KOPT-K1 (cell line): Measurements from ENCODE around the gene CASZ1.

Source experiments
- H3K27ac ChIP-seq: fragments of 200-600 bp; sonication (generic); 2 replicates; pipeline ENCODE4 v1.5.1; 2016; ENCODE audit warnings: antibody characterized with exemption, mild to moderate bottlenecking, low read depth, low read length; ENCODE audit not compliant: poor library complexity, severe bottlenecking
- H3K36me3 ChIP-seq: fragments of 200-600 bp; sonication (generic); 2 replicates; pipeline ENCODE4 v1.5.1; 2017; ENCODE audit warnings: antibody characterized with exemption, mild to moderate bottlenecking, low read length, moderate library complexity; ENCODE audit not compliant: insufficient read depth
- H3K9me3 ChIP-seq: fragments of 200-600 bp; sonication (generic); 2 replicates; pipeline ENCODE4 v1.5.1; 2017; ENCODE audit warnings: antibody characterized with exemption, low read length, mild to moderate bottlenecking; ENCODE audit not compliant: insufficient read depth, poor library complexity, severe bottlenecking

Gene CASZ1

GRCh38 chr1:10674222-10674621 lies 122.2 kb downstream of the CASZ1 start:
- Histone ChIP-seq H3K9me3 (no peaks in the 10 kb centered on the region), H3K27ac (no peak overlapping the region), H3K36me3 (no peaks in the 10 kb centered on the region)

- H3K9me3 ChIP-seq = no peaks in the 10 kb centered on the region
- no peaks in the 10 kb centered on the region for H3K36me3 ChIP-seq
- H3K27ac ChIP-seq = no peak overlapping the region
These were observed 123.2 kb downstream of the CASZ1 start for GRCh38 chr1:10673109-10673711.

DNA sequence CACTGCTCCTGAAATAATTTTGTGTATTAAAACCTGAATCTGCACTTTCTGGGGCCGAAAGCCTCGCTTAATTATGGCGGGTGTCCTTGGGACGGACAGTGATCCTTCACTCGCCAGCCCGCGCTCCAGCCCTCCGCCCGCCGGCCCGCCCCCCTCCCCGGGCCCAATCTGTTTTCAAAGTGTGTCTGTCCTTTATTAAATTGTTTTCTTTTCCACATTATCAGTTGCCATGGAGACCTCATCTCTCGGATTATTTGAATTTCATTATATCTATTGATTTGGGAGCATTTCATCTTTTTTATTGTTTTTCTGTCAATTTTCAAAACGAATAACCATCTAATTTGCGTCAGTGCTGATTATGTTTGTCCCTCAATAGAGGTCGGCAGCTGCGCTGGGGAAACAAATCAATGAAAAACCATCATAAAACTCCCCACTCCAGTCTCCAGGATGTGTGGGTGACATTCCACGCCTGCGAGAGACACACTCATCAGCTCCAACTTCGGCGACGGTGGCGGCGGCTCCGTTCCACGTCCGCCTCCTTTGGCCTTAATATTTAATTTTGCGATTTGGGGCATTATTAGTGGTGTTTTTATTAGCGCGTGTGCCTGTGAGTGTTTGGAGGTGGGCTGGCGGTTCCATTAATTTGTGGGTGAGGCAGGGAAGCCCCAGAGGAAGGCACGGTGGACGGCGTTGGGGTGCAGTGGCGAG lies 123.9 kb downstream of the CASZ1 start:
- H3K9me3 ChIP-seq = no peaks in the 10 kb centered on the region

GRCh38 chr1:10671622-10672342 lies 124.7 kb downstream of the CASZ1 start:
- Histone ChIP-seq H3K27ac (no peak overlapping the region), H3K36me3 (no peaks in the 10 kb centered on the region), H3K9me3 (no peaks in the 10 kb centered on the region)

More for the DNA sequence above, 123.9 kb downstream of the CASZ1 start:
- Histone ChIP-seq H3K36me3 (no peaks in the 10 kb centered on the region), H3K27ac (no peak overlapping the region)

DNA sequence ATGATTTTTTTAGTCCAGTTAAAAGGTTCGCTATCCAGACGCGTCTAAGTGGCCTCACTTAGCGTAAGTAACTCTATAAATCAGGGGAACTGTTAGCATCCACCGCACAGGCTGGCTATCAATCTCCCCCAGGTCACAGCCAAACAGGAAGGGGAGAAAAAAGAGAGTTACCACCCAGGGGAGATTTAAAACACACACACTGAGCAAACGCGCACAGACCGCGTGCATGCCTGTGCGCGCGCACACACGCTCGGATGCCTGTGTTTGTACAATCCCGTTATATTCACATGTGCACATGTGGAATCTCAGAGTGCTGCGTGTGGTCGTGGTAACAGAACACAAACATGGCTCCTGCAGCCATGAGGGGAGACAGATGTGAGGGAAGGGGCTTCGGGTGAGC lies 125.4 kb downstream of the CASZ1 start:
- Histone ChIP-seq H3K27ac (no peak overlapping the region), H3K9me3 (no peaks in the 10 kb centered on the region), H3K36me3 (no peaks in the 10 kb centered on the region)

DNA sequence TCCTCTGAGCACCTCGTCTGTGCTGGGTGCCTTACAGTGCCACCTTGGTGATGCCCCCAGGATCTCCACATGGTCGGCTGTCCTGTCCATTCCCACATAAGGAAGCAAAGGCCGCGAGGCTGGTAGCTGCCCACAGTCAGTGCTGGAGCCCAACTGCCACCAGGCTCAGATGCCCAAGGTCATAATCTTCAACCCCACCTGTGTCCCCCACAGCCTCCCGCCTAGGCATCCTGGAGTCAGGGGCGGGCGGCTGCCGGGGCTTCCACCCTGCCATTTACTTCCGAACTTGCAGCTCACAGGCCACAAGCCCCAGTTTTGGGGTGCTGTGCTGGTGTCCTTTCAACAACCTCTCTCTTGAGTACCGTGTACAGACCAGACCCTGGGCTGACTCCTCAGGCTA lies 126.3 kb downstream of the CASZ1 start:
- Histone ChIP-seq H3K27ac (no peak overlapping the region), H3K9me3 (no peaks in the 10 kb centered on the region), H3K36me3 (no peaks in the 10 kb centered on the region)

DNA sequence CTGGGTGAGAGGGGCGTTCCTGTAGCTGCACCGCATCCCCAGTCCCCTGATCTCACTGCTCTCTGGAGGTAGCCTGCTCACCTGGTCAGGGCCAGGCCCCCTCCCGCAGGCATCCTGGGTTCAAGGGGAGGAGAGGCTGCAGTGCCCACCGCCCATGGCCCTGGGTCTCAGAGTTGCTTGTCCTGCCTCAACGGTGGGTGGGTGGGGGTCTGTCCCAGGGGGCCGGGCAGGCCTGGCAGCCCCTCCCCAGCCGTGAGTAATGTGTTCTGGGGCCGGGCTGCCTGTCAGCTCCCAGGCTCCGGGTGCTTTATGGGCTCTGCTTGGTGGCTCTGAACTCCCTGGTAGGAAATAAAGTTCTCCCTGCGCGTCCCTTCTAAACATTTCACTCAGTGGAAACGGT lies 126.9 kb downstream of the CASZ1 start:
- Histone ChIP-seq H3K9me3 (no peaks in the 10 kb centered on the region), H3K36me3 (no peaks in the 10 kb centered on the region), H3K27ac (no peak overlapping the region)

GRCh38 chr1:10667861-10668761 lies 128.3 kb downstream of the CASZ1 start:
- Histone ChIP-seq H3K27ac (no peak overlapping the region), H3K9me3 (no peaks in the 10 kb centered on the region), H3K36me3 (no peaks in the 10 kb centered on the region)

DNA sequence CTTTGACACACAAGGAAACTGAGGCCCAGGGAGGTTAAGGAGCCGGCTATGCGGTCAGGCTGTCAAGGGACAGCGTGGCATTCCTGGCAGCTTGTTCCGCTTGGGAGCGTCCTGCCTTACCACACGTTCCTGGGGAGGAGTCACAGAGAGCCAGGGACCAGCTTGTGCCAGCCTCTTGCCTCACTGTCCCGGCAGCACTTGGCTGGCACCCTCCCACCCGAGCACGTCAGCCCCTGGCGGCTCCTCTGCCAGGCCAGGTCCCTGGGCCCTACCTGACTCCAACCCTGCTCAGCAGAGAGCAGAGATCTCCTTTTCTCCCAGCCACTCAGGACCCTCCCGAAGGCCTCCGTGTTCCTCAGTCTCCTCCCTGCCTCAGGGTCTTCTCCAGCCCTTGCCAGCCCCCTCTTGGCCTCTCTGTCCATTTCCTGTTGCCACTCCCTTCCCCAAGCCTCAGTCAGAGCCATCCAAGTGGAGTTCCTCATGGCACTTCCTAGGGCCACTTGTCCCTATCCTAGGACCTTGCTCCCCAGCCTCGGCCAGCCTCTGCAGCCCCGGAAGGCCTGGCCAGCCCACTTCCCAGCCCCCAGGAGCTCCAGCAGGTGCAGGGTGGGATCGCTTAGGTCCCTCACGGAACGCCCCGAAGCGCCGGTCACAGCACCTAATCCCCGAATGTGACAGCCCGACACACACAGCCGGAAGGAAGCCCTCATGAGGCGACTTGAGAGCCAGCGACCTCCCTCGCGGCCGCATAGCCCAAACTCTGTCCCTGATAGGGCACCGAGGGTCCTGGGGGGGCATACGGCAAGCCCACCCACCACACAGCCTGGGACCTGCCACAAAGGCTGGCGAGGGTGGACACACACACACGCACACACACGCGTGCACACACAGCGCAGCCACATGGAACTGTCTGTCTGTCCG lies 130.3 kb downstream of the CASZ1 start:
- no peaks in the 10 kb centered on the region for H3K36me3 ChIP-seq
- H3K9me3 ChIP-seq = no peaks in the 10 kb centered on the region
- H3K27ac ChIP-seq = no peak overlapping the region

- Histone ChIP-seq H3K36me3 (no peaks in the 10 kb centered on the region), H3K27ac (no peak overlapping the region), H3K9me3 (no peaks in the 10 kb centered on the region)
These were observed 131.2 kb downstream of the CASZ1 start for GRCh38 chr1:10665226-10665625.

- H3K9me3 ChIP-seq = no peaks in the 10 kb centered on the region
- H3K27ac ChIP-seq = no peak overlapping the region
- no peaks in the 10 kb centered on the region for H3K36me3 ChIP-seq
These were observed 132.2 kb downstream of the CASZ1 start for GRCh38 chr1:10664251-10664650.

GRCh38 chr1:10663678-10664035 lies 132.8 kb downstream of the CASZ1 start:
- Histone ChIP-seq H3K9me3 (no peaks in the 10 kb centered on the region), H3K27ac (no peak overlapping the region), H3K36me3 (no peaks in the 10 kb centered on the region)

GRCh38 chr1:10662824-10663677 lies 133.4 kb downstream of the CASZ1 start:
- no peaks in the 10 kb centered on the region for H3K9me3 ChIP-seq
- no peaks in the 10 kb centered on the region for H3K36me3 ChIP-seq
- H3K27ac ChIP-seq = no peak overlapping the region
